Body of pancreas (tissue), 4 donors: ENCODE results near the gene CDR2.

Experiments used
- POLR2A ChIP-seq, 3 donors: fragments of 450-650 bp; IDR thresholded peaks; one replicate each; pipeline ENCODE4 v1.6.1; 2016; ENCODE audit warnings: antibody characterized with exemption in 3 of 3, mild to moderate bottlenecking in 2 of 3
- TF ChIP-seq, protein P1 (sequence below), 7 experiments: fragments of 450-650 bp in 4 of 7; fragments of 200-600 bp in 3 of 7; sonication (generic) in 3 of 7; IDR thresholded peaks; one replicate each; pipeline ENCODE4 v1.5.1; 2016 to 2019; ENCODE audit warnings: antibody characterized with exemption in 7 of 7

DNA sequence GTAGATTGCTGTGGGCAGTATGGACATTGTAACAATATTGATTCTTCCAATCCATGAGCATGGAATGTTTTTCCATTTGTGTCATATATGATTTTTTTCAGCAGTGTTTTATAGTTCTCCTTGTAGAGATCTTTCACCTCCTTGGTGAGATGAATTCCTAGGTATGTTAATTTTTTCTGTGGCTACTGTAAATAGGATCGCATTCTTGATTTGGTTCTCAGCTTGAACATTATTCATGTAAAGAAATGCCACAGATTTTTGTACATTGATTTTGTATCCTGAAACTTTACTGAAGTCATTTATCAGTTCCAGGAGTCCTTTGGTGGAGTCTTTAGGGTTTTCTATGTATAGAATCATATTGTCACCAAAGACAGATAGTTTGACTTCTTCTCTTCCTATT lies 19.7 kb upstream of the CDR2 start:
- TF ChIP-seq, protein P1, sequence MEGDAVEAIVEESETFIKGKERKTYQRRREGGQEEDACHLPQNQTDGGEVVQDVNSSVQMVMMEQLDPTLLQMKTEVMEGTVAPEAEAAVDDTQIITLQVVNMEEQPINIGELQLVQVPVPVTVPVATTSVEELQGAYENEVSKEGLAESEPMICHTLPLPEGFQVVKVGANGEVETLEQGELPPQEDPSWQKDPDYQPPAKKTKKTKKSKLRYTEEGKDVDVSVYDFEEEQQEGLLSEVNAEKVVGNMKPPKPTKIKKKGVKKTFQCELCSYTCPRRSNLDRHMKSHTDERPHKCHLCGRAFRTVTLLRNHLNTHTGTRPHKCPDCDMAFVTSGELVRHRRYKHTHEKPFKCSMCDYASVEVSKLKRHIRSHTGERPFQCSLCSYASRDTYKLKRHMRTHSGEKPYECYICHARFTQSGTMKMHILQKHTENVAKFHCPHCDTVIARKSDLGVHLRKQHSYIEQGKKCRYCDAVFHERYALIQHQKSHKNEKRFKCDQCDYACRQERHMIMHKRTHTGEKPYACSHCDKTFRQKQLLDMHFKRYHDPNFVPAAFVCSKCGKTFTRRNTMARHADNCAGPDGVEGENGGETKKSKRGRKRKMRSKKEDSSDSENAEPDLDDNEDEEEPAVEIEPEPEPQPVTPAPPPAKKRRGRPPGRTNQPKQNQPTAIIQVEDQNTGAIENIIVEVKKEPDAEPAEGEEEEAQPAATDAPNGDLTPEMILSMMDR (IDR thresholded peaks at IDR 0.05), result no peak
- TF ChIP-seq POLR2A (IDR thresholded peaks at IDR 0.05), result no peak
